LNCAP (cell line): Measurements from ENCODE around the gene TNS3.

ENCODE experiments used
- CTCF ChIP-seq: fragments of 450-650 bp; IDR thresholded peaks from 2 replicates; pipeline ENCODE4 v1.5.1; 2017; ENCODE audit warnings: mild to moderate bottlenecking

TNS3 gene

GRCh38 chr7:47380325-47381133 is 201.4 kb downstream of the TNS3 start:
- no peak for TF ChIP-seq CTCF

- TF ChIP-seq CTCF = no peak
These were observed 202.1 kb downstream of the TNS3 start for GRCh38 chr7:47379629-47380324.

GRCh38 chr7:47378728-47379395 is 203.0 kb downstream of the TNS3 start:
- no peak for TF ChIP-seq CTCF

- TF ChIP-seq CTCF = no peak
These were observed 204.2 kb downstream of the TNS3 start for GRCh38 chr7:47377741-47378140.

GRCh38 chr7:47376991-47377616 is 204.8 kb downstream of the TNS3 start:
- TF ChIP-seq CTCF = no peak

GRCh38 chr7:47375121-47375938 is 206.6 kb downstream of the TNS3 start:
- TF ChIP-seq CTCF = no peak

GRCh38 chr7:47374538-47374937 is 207.4 kb downstream of the TNS3 start:
- no peak for TF ChIP-seq CTCF
